GM12878 (cell line): ENCODE results near the gene TBC1D5. TPM values are rescaled to one million over a fixed set of nuclear protein-coding genes. Genes with fewer than 3 reads are reported as not detected.

Experiments used
- ATAC-seq: fragments of 200-7000 bp; cut with Tn5 transposase; 3 replicates; pipeline ENCODE4 v1.9.1; 2020; ENCODE audit warnings: mild to moderate bottlenecking, moderate library complexity
- BruUV-seq: library from RNA; stranded (reverse); fragments of 400-500 nt; replicated peaks from 2 replicates; lab custom pipeline; 2021; lab: Mats Ljungman, UMichigan
- CTCF ChIA-PET: fragments of 300-600 bp; sonication (Branson Sonifier 250); formaldehyde crosslinking; extraction: SDS; loops from one replicate; lab custom pipeline; 2021; ENCODE audit warnings: inconsistent platforms; lab: Yijun Ruan, JAX
- POLR2A ChIA-PET: fragments of 350-600 bp; formaldehyde crosslinking; extraction: SDS; loops from one replicate; lab custom pipeline; 2021; ENCODE audit warnings: inconsistent platforms; lab: Charles Lee
- RAD21 ChIA-PET: fragments of 300-600 bp; sonication (Branson Sonifier 250); formaldehyde crosslinking; loops from one replicate; lab custom pipeline; 2023; ENCODE audit warnings: antibody characterized with exemption; ENCODE audit not compliant: unreplicated experiment; lab: Charles Lee
- SMC1A ChIA-PET: fragments of 300-600 bp; sonication (Branson Sonifier 250); formaldehyde crosslinking; loops from one replicate; lab custom pipeline; 2023; ENCODE audit not compliant: unreplicated experiment, uncharacterized antibody; lab: Charles Lee
- DNase-seq: peaks from one replicate; pipeline ENCODE4 v3.0.0-alpha.2; 2011; ENCODE audit warnings: low read depth, low spot score
- FAIRE-seq: peaks from 3 replicates; lab custom pipeline; 2011; peaks lifted over from hg19 to GRCh38; lab: Jason Lieb, UNC
- H2AFZ ChIP-seq: 2 replicates; pipeline ENCODE4 v1.6.0; 2011; ENCODE audit warnings: low read depth, low read length, control low read depth; ENCODE audit not compliant: control insufficient read depth
- H3K27ac ChIP-seq: 2 replicates; pipeline ENCODE4 v1.5.1; 2011; ENCODE audit warnings: control low read depth; ENCODE audit not compliant: control insufficient read depth, insufficient read depth
- H3K27me3 ChIP-seq, 2 experiments: replicated peaks in 1 of 2; 2 replicates each; pipeline versions ENCODE4 v1.6.0 to v1.6.1; 2011; ENCODE audit warnings: low read length in 1 of 2; ENCODE audit not compliant: control insufficient read depth in 2 of 2, insufficient read depth in 2 of 2
- H3K36me3 ChIP-seq, 2 experiments: 2 replicates each; pipeline ENCODE4 v1.5.1; 2011; ENCODE audit warnings: low read length in 1 of 2; ENCODE audit not compliant: control insufficient read depth in 2 of 2, insufficient read depth in 2 of 2
- H3K4me1 ChIP-seq: 2 replicates; pipeline ENCODE4 v1.6.1; 2011; ENCODE audit warnings: mild to moderate bottlenecking, low read length, moderate library complexity, mixed read lengths; ENCODE audit not compliant: control insufficient read depth, insufficient read depth
- H3K4me2 ChIP-seq: 2 replicates; pipeline ENCODE4 v1.6.0; 2011; ENCODE audit warnings: control low read depth; ENCODE audit not compliant: control insufficient read depth, insufficient read depth
- H3K4me3 ChIP-seq: fragments of 200-600 bp; sonication (generic); 2 replicates; pipeline ENCODE4 v1.5.1; 2016
- H3K79me2 ChIP-seq: 2 replicates; pipeline ENCODE4 v1.6.0; 2011; ENCODE audit warnings: low read length; ENCODE audit not compliant: control insufficient read depth, insufficient read depth
- H3K9ac ChIP-seq: 2 replicates; pipeline ENCODE4 v1.8.0; 2011; ENCODE audit warnings: low read length, control low read depth, mixed read lengths; ENCODE audit not compliant: control insufficient read depth, insufficient read depth
- H3K9me3 ChIP-seq: replicated peaks from 3 replicates; pipeline ENCODE4 v1.5.1; 2011; ENCODE audit warnings: mild to moderate bottlenecking, low read length; ENCODE audit not compliant: control insufficient read depth, insufficient read depth
- H4K20me1 ChIP-seq: 2 replicates; pipeline ENCODE4 v1.6.0; 2011; ENCODE audit not compliant: control insufficient read depth, insufficient read depth
- HDAC2 ChIP-seq: fragments of 200-600 bp; sonication (generic); IDR thresholded peaks from 2 replicates; pipeline ENCODE4 v1.6.1; 2017
- LARP7 ChIP-seq: fragments of 450-650 bp; IDR thresholded peaks from 2 replicates; pipeline ENCODE4 v1.6.1; 2017; ENCODE audit warnings: mild to moderate bottlenecking
- NRF1 ChIP-seq: conservative IDR thresholded peaks from 2 replicates; pipeline ENCODE4 v1.6.1; 2011; ENCODE audit warnings: mild to moderate bottlenecking, low read depth, low read length, improper control_type of control experiment
- in situ Hi-C: fragments of 300-500 bp; cut with MboI; formaldehyde crosslinking; loops from 9 replicates; pipeline ENCODE4 v1.14.3; 2018; ENCODE audit warnings: mixed read lengths
- intact Hi-C: fragments of 100-400 bp; cut with micrococcal nuclease; formaldehyde crosslinking; loops from one replicate; pipeline ENCODE4 v1.14.2; 2022; ENCODE audit not compliant: unreplicated experiment
- polyA plus RNA-seq, 11 experiments: library from polyadenylated mRNA; depleted of rRNA in 4 of 11; unstranded in 6 of 11; stranded (reverse) in 5 of 11; fragments of >200 nt; fragmentation: Nextera tagmentation in 4 of 11; fragmentation: Illumina TruSeq in 1 of 11; extraction: Ambion mirVana in 4 of 11; extraction: Trizol in 1 of 11; gene quantifications; 1 replicate in 1 of 11; 2 replicates in 10 of 11; pipeline versions ENCODE4 v1.2.1 to v1.2.3, GENCODE V29; 2011 to 2016; ENCODE audit warnings: inconsistent platforms in 2 of 11, missing spikeins in 2 of 11, low read depth in 1 of 11
- total RNA-seq, 4 experiments: library from RNA; depleted of rRNA in 3 of 4; stranded (reverse); fragments of >200 nt in 3 of 4; fragmentation: Illumina TruSeq in 1 of 4; extraction: Trizol in 1 of 4; gene quantifications; 2 replicates each; pipeline versions ENCODE4 v1.2.1 to v1.2.3, GENCODE V29; 2013 to 2021
- TF ChIP-seq, protein P1 (sequence below): IDR thresholded peaks from 2 replicates; pipeline ENCODE4 v1.6.1; 2011; ENCODE audit warnings: borderline replicate concordance, low read depth, mild to moderate bottlenecking, moderate library complexity, mixed read lengths, low read length; ENCODE audit not compliant: insufficient read depth; ENCODE audit errors: extremely low read length
- TF ChIP-seq, protein P2 (sequence below): fragments of 450-650 bp; IDR thresholded peaks from 2 replicates; pipeline ENCODE4 v1.6.1; 2017; ENCODE audit warnings: antibody characterized with exemption, mild to moderate bottlenecking, moderate library complexity

The TBC1D5 gene
- total and polyA plus RNA-seq, 10 of the 15 experiments (the other 5 are each of a cell fraction or from before 2014, with no cell fraction given), result 5.5 to 61.0 (median 43.8) TPM

DNA sequence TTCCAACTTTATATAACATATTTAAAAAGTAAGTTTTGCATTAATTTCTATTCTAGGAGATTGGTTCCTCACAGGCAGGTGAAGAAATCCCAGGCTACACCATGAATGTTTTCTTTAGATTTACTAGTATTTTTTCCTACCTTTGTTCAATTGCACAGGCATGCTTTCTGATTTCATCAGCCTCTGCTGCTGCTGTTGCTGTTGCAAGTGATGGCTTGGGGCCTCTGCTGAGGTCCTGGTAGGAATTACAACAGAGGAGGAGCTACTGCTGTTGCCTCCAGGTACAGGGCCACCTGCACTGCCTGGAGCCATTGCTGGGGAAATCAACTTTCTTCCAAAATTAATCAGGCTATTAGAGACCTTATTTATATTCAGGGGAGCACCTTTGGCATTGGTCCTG is 504.4 kb downstream of the TBC1D5 start:
- H3K4me1 ChIP-seq, result peaks cover 3% of the 10 kb centered on the region; the same call in 1 of the 2 replicates
- no peak overlapping the region for H3K4me2 ChIP-seq
- TF ChIP-seq, protein P1, sequence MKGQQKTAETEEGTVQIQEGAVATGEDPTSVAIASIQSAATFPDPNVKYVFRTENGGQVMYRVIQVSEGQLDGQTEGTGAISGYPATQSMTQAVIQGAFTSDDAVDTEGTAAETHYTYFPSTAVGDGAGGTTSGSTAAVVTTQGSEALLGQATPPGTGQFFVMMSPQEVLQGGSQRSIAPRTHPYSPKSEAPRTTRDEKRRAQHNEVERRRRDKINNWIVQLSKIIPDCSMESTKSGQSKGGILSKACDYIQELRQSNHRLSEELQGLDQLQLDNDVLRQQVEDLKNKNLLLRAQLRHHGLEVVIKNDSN, result no peak
- TF ChIP-seq NRF1 (no peak), LARP7 (no peak), HDAC2 (no peak)
- TF ChIP-seq, protein P2, sequence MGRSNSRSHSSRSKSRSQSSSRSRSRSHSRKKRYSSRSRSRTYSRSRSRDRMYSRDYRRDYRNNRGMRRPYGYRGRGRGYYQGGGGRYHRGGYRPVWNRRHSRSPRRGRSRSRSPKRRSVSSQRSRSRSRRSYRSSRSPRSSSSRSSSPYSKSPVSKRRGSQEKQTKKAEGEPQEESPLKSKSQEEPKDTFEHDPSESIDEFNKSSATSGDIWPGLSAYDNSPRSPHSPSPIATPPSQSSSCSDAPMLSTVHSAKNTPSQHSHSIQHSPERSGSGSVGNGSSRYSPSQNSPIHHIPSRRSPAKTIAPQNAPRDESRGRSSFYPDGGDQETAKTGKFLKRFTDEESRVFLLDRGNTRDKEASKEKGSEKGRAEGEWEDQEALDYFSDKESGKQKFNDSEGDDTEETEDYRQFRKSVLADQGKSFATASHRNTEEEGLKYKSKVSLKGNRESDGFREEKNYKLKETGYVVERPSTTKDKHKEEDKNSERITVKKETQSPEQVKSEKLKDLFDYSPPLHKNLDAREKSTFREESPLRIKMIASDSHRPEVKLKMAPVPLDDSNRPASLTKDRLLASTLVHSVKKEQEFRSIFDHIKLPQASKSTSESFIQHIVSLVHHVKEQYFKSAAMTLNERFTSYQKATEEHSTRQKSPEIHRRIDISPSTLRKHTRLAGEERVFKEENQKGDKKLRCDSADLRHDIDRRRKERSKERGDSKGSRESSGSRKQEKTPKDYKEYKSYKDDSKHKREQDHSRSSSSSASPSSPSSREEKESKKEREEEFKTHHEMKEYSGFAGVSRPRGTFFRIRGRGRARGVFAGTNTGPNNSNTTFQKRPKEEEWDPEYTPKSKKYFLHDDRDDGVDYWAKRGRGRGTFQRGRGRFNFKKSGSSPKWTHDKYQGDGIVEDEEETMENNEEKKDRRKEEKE, result no peak
- in situ Hi-C loops, result loop anchor here (5.0 kb wide), 1 partner anchor 636 kb away; no protein-coding TSS in a partner anchor
- no peak overlapping the region for H3K27ac ChIP-seq
- no peaks in the 10 kb centered on the region; a peak in 1 of 4 replicates for H3K36me3 ChIP-seq
- ATAC-seq (no peak), FAIRE-seq (no peak), DNase-seq (no peak)
- ChIA-PET CTCF (interaction anchor here (0.9 to 2.3 kb wide), 2 partner anchors 409 to 637 kb away, joined by 3 to 8 read pairs; no protein-coding TSS in a partner anchor), RAD21 (no interaction called here), SMC1A (interaction anchor here (0.8 to 2.6 kb wide), 2 partner anchors 11 to 635 kb away, joined by 3 to 6 read pairs; no protein-coding TSS in a partner anchor), POLR2A (no interaction called here)
- no peak overlapping the region for H2AFZ ChIP-seq
- H3K79me2 ChIP-seq, result no peaks in the 10 kb centered on the region
- no TSS peak for BruUV-seq
- H3K4me3 ChIP-seq, result no peak overlapping the region
- H3K9ac ChIP-seq, result no peak overlapping the region
- no peaks in the 10 kb centered on the region for H3K27me3 ChIP-seq
- H4K20me1 ChIP-seq, result no peaks in the 10 kb centered on the region
- no peaks in the 10 kb centered on the region for H3K9me3 ChIP-seq
- intact Hi-C loops, result loop anchor here (10.0 kb wide), 1 partner anchor 973 kb away; the partner anchor contains the start of genes DPH3 and OXNAD1
